Umbilical cord (tissue), 2 donors: ENCODE data around the gene RPS27A. TPM values are rescaled to one million over a fixed set of nuclear protein-coding genes. Genes with fewer than 3 reads are reported as not detected.
A peak's percentile ranks its signal among the peaks of the same experiment; 100 is the strongest.
"Not testable (repeated sequence)": the region's sequence is repeated elsewhere in the genome, so short reads cannot be mapped to it uniquely, and the experiment has no call there.

ENCODE experiments used
- DNase-seq: peaks from one replicate; pipeline ENCODE4 v3.0.0-alpha.2; 2015; ENCODE audit warnings: low spot score
- total RNA-seq: library from RNA; depleted of rRNA; stranded (reverse); fragments of >200 nt; gene quantifications from one replicate; pipeline ENCODE4 v1.2.3, GENCODE V29; 2014; ENCODE audit warnings: low replicate concordance; ENCODE audit not compliant: insufficient read depth

The RPS27A gene
- total RNA-seq, 1 donor from 2014 or later = 636 TPM

DNA sequence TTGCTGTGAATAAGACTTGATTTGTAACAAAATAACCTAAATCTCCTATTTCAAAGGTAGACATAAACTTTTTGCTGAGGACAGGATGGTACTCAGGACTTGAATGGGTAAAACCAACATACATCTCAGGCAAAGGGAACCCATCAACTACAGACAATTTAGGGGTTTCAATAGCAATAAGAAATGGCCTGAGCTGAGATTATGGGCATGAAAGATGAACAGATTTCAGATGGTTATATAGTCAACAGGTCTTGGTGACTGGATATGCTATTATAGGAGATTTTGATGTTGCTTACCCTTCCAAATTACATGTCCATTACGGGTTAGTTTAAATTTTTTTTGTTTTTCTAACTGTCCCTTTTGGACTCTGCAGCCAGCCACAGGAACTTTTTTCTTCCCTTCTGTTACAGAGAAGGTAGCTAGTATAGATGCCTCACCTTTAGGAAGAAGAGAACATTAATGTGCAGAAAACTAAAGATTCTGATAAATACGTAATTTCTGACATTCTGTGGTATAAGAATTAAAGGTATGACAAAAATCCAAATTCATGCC is 4.6 kb downstream of the RPS27A start:
- DNase-seq = no peak

DNA sequence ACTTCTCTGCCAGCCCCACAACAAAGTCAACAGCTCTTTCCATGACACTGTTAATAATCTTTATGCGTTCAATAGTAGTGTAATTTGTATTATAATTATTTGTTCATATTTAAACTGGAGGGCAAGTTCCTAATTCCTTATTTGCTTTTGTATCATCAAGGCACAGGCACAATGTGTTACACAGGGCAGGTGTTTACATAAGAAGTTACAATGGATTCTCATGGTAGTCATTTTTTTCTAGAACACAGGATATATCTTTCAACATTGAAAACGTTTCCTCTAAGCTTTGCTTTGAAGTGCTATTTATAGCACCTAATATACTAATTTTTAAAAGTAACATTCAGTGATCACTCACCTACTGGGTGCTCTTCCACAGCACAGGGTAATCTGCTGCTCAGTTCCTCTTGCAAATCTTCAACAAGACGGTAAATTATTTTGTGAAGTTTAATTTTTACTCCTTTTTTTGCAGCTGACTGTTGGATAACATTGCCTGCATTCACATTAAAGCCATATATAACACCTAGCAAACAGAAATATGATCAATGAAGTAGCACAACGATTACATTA is 7.3 kb downstream of the RPS27A start:
- DNase-seq = no peak

DNA sequence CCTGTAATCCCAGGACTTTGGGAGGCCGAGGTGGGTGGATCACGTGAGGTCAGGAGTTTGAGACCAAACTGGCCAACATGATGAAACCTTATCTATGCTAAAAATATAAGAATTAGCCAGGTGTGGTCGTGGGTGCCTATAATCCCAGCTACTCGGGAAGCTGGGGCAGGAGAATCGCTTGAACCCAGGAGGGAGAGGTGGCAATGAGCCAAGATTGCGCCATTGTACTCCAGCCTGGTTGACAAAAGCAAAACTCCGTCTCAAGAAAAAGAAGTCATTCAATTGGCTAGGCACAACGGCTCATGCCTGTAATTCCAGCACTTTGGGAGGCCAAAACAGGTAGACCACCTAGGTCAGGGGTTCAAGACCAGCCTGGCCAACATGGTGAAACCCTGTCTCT is 9.1 kb downstream of the RPS27A start:
- DNase-seq = not testable (repeated sequence)

DNA sequence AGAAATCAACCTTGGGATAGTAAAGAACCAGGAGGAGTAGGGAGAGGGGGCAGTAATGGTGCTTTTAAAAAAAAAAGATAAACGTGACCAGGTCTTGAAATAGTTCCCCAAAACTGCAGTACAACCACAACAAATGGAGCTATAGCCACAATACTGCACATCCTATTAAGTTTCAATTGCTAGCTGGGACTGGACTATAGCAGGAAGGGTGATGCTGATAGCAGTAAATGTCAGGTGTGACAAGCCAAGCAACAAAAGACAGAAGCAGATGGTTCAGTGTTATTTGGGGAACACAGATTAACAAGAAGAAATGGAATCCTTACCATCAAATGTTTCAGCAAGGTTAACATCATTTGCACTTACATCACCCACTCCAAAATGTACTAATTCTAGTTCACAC is 10.1 kb downstream of the RPS27A start:
- DNase-seq = no peak

DNA sequence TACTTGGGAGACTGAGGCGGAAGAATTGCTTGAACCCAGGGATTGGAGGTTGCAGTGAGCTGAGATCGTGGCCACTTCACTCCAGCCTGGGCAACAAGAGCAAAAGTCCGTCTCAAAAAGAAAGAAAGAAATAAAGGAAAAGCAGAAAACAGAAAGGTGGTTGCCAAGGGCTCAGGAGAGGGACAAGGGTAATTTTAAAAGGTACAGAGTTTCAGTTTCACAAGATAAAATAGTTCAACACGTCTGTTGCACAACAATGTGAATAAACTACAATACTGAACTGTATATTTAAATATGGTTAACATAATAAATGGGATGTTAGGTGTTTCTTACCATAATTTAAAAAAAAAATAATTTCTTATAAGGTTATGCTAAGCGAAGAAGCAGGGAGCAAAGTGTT is 12.9 kb downstream of the RPS27A start:
- no peak for DNase-seq

DNA sequence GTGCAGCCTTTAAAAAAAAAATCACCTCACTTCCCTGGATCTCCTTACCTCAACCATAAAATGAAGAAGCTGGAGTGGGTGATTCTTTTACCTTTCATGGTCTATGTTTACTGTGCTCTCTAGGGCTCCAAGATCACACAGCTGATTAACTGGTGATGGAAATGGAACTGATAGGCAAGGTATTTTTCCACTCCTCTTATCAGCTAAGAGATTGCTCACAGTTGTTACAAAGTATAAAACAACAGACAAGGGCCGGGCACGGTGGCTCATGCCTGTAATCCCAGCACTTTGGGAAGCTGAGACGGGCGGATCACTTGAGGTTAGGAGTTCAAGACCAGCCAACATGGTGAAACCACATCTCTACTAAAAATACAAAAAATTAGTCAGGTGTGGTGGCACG is 14.5 kb downstream of the RPS27A start:
- DNase-seq = no peak

DNA sequence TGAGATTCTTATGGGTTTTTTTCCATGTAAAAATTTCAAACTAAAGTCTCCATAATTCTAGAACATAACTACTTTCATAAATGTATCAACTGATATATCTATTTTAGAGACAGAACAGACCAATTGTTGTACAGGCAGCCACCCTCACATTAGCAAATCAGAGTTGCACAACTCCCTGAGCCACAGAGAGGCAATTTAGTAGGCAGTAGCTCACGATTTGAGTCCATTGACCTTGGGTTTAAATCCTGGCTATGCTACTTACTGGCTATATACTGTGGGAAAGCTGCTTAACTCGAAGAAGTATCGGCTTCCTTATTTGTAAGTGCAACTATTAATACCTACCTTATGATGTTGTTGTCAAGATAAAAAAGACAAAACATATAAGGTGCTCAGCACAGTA is 20.3 kb downstream of the RPS27A start:
- DNase-seq = no peak

DNA sequence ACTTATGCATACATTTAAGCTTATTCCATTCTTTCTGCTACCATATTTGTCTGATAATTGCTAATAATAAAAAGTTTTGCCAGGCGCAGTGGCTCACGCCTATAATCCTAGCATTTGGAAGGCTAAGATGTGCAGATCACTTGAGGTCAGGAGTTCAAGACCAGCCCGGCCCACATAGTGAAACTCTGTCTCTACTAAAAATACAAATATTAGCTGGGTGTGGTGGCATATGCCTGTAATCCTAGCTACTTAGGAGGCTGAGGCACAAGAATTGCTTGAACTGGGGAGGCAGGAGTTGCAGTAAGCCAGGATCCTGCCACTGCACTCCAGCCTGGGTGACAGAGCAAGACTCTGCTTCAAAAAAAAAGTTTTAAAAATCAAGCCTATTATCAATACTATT is 27.1 kb downstream of the RPS27A start:
- peak; percentile 20 for DNase-seq

DNA sequence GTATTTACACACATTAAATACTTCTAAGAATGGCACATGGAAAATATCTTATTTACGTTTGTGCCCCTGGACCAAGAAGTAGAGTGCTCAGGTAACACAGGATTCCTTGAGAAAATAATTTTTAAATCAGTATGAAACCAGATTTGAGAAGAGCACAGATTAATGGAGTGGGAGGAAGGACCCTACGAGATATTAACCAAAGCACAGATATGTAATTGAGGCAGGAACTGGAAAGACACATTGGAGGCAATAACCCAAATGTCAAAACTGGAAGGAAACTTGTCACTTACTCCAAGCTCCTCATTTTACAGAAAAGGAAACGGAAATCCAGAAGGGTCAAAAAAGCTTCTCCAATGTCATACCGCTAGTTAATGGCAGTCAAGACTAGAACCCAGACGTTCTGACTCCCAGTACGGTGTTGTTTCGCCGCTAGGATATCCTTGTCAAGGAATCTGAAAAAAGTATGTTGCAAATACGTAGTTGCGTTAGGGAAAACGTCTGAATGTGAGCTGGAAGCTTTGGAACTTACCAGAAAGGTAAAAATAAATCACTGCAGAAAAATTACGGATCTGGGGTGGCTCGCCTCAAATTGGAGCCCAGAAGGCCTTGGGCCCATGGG is 35.9 kb downstream of the RPS27A start:
- DNase-seq = peak; percentile 11

DNA sequence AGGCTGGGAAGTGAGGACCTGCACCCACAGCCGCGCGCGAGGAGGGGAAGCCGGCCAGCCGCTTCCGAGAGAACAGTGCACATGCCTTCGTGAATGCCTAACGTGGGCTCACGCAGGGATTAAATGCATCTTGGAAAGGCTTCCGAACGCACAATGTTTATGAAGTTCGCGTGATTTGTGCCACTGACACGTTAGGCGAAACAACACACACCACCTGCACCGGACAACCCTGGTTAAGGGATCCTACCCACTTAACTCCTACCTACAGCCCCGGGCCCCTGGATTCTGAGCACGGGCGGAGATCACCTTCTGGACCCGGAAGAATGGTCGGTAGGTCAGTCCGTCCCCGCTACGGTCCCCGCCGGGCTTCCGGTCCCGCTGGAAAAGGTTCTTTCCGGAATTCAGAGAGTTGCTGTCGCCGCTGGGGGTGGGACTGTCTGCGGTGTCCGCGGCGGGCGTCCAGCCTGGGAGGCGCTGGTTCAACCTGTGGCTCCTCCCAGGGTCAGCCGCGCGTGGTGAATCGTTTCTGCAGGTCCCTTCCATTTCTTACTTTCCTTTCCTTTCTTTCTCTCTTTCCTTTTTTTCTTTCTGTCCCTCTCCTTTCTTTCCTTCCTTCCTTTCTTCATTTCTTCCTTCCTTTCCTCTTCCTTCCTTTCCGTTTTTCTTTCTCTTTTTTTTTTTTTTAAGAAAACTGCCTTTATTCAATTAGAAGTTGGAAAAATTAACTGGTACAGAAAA is 36.6 kb downstream of the RPS27A start, which contains the start of gene MTIF2:
TSS of gene MTIF2 (minus strand) at position 325 of the 738 bp plus-strand sequence. CDS start 5,373 bp downstream, outside the sequence.
- peak; percentile 94 for DNase-seq

DNA sequence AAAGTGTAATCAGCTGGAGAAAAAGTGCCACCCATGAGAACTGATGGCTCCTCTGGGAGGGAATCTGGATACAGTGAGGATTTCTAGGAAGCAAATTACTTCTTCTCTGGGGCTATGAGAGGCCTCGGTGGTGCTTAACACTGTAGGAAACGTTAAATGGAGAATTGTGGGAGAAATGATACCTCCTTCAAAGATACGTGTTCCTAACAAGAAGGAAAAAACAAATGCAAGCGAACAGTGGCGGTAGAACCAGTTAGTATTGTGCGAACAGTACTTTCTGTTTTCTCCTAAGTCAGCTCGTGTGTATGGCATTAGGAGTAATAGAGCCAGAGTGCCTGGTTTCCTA is 37.1 kb downstream of the RPS27A start:
- DNase-seq = peak; percentile 18

DNA sequence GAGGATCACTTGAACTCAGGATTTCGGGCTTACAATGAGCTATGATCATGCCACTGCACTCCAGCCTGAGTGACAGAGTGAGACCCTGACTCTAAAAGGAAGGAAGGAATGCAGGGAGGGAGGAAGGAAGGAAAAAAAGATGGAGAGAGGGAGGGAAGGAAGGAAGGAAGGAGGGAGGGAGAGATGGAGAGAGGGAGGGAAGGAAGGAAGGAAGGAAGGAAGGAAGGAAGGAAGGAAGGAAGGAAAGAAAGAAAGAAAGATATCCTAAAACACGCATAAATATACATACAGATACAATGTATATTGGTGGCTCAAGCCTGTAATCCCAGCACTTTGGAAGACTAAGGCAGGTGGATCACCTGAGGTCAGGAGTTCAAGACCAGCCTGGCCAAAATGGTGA is 41.9 kb downstream of the RPS27A start:
- DNase-seq = not testable (repeated sequence)

DNA sequence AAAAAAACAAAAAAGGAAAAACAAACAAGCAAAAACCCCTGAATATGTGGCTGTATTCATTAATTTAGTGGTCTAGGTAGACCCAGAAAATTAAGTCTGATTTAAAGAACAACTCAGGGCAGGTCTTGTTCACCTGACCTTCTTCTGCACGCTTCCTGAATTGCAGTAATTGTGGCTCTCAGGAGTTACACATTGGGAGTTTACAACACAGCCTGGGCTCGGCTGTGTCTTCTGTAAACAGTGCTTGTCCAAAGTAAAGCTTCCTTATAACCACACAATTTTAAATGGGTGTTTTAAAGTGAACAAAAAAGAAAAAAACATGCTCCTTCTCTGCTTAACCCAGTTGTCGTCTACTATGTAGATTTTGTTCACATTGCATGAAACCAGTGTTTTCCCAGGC is 44.8 kb downstream of the RPS27A start:
- no peak for DNase-seq

DNA sequence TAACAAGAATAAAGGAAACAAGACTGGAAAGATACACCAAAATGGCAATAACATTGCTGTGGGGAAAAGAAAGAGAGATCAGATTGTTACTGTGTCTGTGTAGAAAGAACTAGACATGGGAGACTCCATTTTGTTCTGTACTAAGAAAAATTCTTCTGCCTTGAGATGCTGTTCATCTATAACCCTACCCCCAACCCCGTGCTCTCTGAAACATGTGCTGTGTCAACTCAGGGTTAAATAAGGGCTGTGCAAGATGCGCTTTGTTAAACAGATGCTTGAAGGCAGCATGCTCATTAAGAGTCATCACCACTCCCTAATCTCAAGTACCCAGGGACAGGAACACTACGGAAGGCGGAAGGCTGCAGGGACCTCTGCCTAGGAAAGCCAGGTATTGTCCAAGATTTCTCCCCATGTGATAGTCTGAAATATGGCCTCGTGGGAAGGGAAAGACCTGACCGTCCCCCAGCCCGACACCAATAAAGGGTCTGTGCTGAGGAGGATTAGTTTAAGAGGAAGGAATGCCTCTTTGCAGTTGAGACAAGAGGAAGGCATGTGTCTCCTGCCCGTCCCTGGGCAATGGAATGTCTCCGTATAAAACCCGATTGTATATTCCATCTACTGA is 46.8 kb downstream of the RPS27A start:
- DNase-seq = not testable (repeated sequence)

DNA sequence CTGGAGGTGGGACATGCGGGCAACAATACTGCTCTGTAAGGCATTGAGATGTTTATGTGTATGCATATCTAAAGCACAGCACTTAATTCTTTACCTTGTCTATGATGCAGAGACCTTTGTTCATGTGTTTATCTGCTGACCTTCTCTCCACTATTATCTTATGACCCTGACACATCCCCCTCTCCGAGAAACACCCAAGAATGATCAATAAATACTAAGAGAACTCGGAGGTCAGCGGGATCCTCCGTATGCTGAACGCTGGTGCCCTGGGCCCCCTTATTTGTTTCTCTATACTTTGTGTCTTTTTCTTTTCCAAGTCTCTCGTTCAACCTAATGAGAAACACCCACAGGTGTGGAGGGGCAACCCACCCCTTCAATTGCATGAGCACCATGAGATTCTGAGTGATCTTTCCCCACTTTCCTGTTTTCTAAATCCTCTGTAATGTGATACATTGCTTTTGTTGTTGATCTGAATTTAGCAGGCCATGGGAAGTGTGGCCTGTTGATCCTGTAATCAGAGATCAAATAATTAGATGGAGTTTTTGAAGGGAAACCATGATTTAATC is 47.5 kb downstream of the RPS27A start:
- not testable (repeated sequence) for DNase-seq

DNA sequence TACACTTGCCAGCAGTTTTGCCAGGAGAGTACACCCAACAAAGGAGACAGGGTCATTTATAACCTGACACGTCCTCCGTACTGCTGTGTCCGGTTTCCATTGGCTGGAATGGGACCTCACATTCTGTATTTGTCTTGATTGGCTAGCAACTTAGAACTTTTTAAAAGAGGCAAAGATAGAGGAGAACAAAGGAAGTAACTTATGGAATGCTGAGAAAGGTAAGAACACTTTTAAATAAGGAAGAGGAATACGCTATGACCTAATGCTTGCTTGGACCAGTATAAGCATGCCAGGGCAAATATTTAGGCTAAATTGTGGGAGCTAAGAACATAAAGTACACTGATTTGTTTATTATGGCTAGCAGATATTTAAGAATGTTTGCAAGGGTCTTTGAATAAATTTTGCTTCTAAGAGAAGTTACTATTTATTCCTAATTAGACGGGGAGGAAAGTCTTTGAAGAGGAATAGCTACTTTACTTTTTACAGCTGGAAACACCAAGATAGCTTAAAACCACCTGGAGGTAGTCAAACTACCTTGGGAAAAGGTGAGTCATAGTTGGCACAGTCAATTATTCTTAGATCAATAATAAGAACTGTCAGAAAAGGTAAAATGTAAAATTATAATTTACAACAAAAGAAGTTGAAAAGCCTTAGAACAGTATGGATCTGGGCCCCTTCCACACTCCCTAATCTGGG is 48.5 kb downstream of the RPS27A start:
- not testable (repeated sequence) for DNase-seq

DNA sequence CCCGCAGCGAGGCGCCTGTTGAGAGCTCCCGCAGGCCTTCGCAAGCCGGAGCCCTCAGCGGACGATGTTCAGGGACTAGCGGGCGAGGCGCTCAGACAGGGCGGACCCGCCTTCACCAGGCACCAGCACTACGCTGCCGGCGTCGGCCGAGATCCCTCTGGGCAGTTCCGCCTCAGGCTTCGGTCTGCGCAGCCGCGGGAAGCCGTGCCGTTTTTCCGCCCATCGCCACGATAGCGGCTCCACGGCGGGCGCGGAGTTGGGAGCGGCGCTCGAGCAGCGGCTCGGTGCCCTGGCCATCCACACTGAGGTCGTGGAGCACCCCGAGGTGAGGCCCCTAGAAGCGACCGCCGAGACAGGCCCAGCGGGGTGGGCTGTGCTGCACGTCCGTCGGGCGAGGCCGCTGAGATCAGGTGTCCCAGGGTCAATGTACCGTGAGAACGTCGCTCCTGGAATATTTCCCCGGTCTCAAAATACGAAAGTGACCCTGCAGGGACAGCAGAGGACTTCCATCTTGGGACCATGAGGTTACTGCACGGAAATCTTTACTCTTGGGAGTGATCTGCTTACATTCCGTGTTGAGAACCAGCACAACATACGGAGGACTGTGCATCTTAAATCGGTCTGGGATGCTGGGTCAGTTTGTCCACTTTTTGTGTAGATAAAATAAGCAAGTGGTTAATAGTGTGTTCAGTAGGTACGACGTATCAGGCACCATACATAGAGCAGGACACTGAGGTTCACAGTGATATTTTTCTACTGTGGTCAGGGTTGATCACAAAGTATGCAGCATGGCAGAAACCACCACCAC is 49.8 kb downstream of the RPS27A start:
- DNase-seq = peak; percentile 92

DNA sequence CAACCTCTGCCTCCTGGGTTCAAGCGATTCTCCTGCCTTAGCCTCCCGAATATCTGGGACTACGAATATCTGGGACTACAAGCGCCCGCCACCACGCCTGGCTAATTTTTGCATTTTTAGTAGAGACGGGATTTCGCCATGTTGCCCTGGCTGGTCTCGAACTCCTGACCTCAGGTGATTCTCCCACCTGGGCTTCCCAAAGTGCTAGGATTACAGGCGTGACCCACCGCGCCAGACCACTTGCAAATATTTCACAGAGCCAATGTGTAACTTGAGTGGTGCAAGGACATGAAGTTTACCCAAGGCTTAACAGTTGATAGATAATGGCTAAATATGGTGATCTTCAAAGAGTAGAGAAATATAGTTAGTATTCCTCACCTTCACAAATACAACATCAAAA is 50.6 kb downstream of the RPS27A start:
- no peak for DNase-seq
